ENCODE data around the gene SERTAD4. TPM values are rescaled to one million over a fixed set of nuclear protein-coding genes. Genes with fewer than 3 reads are reported as not detected.

The SERTAD4 gene
- total RNA-seq, 1 experiment from 2014 or later = 2.6 TPM

DNA sequence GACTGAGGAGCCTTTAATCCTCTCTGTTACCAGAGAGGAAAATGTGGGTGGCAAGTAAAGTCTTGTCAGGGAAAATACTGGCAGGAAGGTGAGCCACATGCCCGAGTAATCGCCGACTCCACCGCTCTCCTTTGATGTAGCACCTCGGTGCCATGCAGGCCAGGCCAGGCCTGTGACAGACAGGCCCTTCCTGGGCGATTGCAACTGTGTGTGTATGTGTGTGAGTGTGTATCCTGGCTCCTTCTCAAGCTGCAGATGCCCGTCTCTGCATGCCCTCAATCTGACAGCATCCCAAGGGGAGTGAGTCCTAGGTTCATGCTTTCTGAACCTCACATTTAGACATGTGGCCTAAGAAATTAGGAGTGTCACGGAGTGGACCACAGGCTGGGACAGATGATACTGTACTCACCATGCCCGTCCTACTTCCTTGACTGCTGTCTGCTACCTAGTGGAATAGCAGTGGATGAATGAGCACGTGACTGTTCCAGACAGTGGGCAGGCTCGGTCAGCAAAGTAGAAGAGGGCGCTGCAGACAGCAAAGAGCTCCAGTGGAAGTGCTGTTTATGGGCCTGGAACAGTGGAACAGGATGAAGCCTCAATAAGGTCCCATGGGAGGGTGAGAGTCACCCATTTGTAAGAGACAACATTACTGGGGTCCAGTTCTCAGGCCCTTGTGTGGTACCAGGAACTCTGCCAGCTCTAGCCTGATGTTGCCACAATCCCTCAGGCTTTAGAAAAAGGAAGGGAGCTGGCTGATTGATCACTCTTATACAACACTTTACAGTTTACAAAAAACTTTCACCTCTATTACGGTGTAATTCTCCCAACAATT, 25.3 kb downstream of the SERTAD4 start:
- Histone ChIP-seq H4K20me1 (ENCODE audit: low read length) (no peaks in the 10 kb centered on the region), H3K79me2 (ENCODE audit: low read length) (no peaks in the 10 kb centered on the region), H3K27ac (ENCODE audit: low read length) (no peak overlapping the region), H3K9me2 (replicated peaks; ENCODE audit: low read length) (no peaks in the 10 kb centered on the region), H3K9me3 (ENCODE audit: low read length) (no peaks in the 10 kb centered on the region), H3K4me1 (ENCODE audit: insufficient read depth, low read length) (peaks cover 5% of the 10 kb centered on the region; the same call in 1 of the 2 replicates), H3K36me3 (ENCODE audit: low read depth, low read length) (no peaks in the 10 kb centered on the region), H2AFZ (ENCODE audit: low read length) (no peak overlapping the region), H3K27me3 (ENCODE audit: low read length) (no peaks in the 10 kb centered on the region), H3K9ac (ENCODE audit: low read length) (no peak overlapping the region), H3K4me2 (ENCODE audit: low read length) (no peak overlapping the region), H3F3A (ENCODE audit: low read length, unreplicated experiment) (no peaks in the 10 kb centered on the region), H3K4me3 (ENCODE audit: low read length) (no peak overlapping the region)
- no peak for ATAC-seq
- intact Hi-C loops (cut with micrococcal nuclease) = no loop called here
- BruUV-seq (replicated peaks) = no TSS peak
- TF ChIP-seq EZH2 (IDR thresholded peaks at IDR 0.05; ENCODE audit: low read length, unreplicated experiment) (no peak), EZH2phosphoT487 (IDR thresholded peaks at IDR 0.05; ENCODE audit: borderline replicate concordance, low read length) (no peak)
- TF ChIP-seq, protein P1, sequence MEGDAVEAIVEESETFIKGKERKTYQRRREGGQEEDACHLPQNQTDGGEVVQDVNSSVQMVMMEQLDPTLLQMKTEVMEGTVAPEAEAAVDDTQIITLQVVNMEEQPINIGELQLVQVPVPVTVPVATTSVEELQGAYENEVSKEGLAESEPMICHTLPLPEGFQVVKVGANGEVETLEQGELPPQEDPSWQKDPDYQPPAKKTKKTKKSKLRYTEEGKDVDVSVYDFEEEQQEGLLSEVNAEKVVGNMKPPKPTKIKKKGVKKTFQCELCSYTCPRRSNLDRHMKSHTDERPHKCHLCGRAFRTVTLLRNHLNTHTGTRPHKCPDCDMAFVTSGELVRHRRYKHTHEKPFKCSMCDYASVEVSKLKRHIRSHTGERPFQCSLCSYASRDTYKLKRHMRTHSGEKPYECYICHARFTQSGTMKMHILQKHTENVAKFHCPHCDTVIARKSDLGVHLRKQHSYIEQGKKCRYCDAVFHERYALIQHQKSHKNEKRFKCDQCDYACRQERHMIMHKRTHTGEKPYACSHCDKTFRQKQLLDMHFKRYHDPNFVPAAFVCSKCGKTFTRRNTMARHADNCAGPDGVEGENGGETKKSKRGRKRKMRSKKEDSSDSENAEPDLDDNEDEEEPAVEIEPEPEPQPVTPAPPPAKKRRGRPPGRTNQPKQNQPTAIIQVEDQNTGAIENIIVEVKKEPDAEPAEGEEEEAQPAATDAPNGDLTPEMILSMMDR (conservative IDR thresholded peaks at IDR 0.05; ENCODE audit: low read depth, low read length) = no peak
- POLR2A ChIA-PET (ENCODE audit: unreplicated experiment) = interaction anchor here (0.6 kb wide), 1 partner anchor 64 kb away, joined by 3 read pairs; no protein-coding TSS in a partner anchor
- CTCF ChIA-PET = no interaction called here
- no peak for DNase-seq

DNA sequence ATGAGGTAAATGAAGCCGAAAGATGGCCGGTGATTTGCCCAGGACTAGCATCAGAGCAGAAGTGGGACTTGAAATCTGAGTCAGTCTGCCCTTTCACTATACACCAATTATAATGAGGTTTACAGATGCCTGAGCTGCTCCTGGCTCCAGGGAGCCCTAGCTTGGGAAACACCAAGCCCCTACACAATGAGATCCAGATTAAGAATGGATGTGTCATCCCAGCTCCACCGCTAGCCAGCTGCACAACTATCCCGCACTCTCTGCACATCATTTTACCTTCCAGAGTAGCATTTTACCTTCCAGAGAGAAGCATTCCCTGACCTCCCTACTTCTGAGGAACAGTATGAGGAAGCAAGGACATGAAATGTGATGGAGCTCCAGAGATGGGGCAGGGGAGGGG, 27.0 kb downstream of the SERTAD4 start:
- Histone ChIP-seq H4K20me1 (ENCODE audit: low read length) (no peaks in the 10 kb centered on the region), H3K36me3 (ENCODE audit: low read depth, low read length) (no peaks in the 10 kb centered on the region), H3K9me2 (replicated peaks; ENCODE audit: low read length) (no peaks in the 10 kb centered on the region), H3K79me2 (ENCODE audit: low read length) (no peaks in the 10 kb centered on the region), H3K9ac (ENCODE audit: low read length) (no peak overlapping the region), H2AFZ (ENCODE audit: low read length) (no peak overlapping the region), H3K27me3 (ENCODE audit: low read length) (no peaks in the 10 kb centered on the region), H3K4me1 (ENCODE audit: insufficient read depth, low read length) (peaks cover 5% of the 10 kb centered on the region; the same call in 1 of the 2 replicates), H3K27ac (ENCODE audit: low read length) (no peak overlapping the region), H3K4me3 (ENCODE audit: low read length) (no peak overlapping the region), H3F3A (ENCODE audit: low read length, unreplicated experiment) (no peaks in the 10 kb centered on the region), H3K9me3 (ENCODE audit: low read length) (no peaks in the 10 kb centered on the region), H3K4me2 (ENCODE audit: low read length) (no peak overlapping the region)
- ChIA-PET POLR2A (ENCODE audit: unreplicated experiment) (no interaction called here), CTCF (no interaction called here)
- intact Hi-C loops (cut with micrococcal nuclease) = no loop called here
- ATAC-seq = no peak
- DNase-seq = no peak
- TF ChIP-seq EZH2phosphoT487 (IDR thresholded peaks at IDR 0.05; ENCODE audit: borderline replicate concordance, low read length) = no peak
- TF ChIP-seq, protein P1 (conservative IDR thresholded peaks at IDR 0.05; ENCODE audit: low read depth, low read length) = no peak
- no peak for TF ChIP-seq EZH2 (IDR thresholded peaks at IDR 0.05; ENCODE audit: low read length, unreplicated experiment)
- BruUV-seq (replicated peaks) = no TSS peak

DNA sequence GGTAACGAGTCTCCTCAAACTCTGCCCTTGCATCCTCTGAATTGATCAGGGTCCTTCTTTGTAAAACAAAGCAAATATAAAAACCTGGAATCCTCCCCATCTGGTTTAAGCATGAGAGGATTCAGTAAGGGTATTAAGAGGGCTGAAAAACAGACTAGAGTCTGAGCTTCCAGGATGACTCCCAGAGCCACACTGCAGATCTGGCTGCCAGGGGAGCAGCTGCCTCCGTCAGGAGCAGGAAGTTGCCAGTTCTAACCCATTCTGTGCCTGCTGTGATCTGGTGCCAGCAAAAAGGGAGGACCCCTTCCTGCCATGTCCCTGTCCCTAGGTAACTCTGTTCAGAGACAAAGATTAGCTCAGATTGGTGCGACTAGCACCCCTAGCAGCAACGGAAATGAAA, 27.5 kb downstream of the SERTAD4 start:
- ChIA-PET POLR2A (ENCODE audit: unreplicated experiment) (no interaction called here), CTCF (no interaction called here)
- DNase-seq (no peak), ATAC-seq (no peak)
- TF ChIP-seq EZH2 (IDR thresholded peaks at IDR 0.05; ENCODE audit: low read length, unreplicated experiment) = no peak
- TF ChIP-seq, protein P1 (conservative IDR thresholded peaks at IDR 0.05; ENCODE audit: low read depth, low read length) = no peak
- no peak for TF ChIP-seq EZH2phosphoT487 (IDR thresholded peaks at IDR 0.05; ENCODE audit: borderline replicate concordance, low read length)
- no peak overlapping the region for H3K4me3 ChIP-seq (ENCODE audit: low read length)
- no peak overlapping the region for H3K9ac ChIP-seq (ENCODE audit: low read length)
- BruUV-seq (replicated peaks) = no TSS peak
- H2AFZ ChIP-seq (ENCODE audit: low read length) = no peak overlapping the region
- no peaks in the 10 kb centered on the region for H4K20me1 ChIP-seq (ENCODE audit: low read length)
- no peaks in the 10 kb centered on the region for H3K9me2 ChIP-seq (replicated peaks; ENCODE audit: low read length)
- H3K36me3 ChIP-seq (ENCODE audit: low read depth, low read length) = no peaks in the 10 kb centered on the region
- H3K4me1 ChIP-seq (ENCODE audit: insufficient read depth, low read length) = peaks cover 5% of the 10 kb centered on the region; the same call in 1 of the 2 replicates
- H3F3A ChIP-seq (ENCODE audit: low read length, unreplicated experiment) = no peaks in the 10 kb centered on the region
- no peaks in the 10 kb centered on the region for H3K79me2 ChIP-seq (ENCODE audit: low read length)
- no peaks in the 10 kb centered on the region for H3K27me3 ChIP-seq (ENCODE audit: low read length)
- no peak overlapping the region for H3K4me2 ChIP-seq (ENCODE audit: low read length)
- intact Hi-C loops (cut with micrococcal nuclease) = no loop called here
- H3K27ac ChIP-seq (ENCODE audit: low read length) = no peak overlapping the region
- no peaks in the 10 kb centered on the region for H3K9me3 ChIP-seq (ENCODE audit: low read length)
